Right hindlimb (tissue), 1 donor: ENCODE measurements around the gene GALNT12.
A peak's percentile ranks its signal among the peaks of the same experiment; 100 is the strongest.

Source experiments
- DNase-seq: peaks from one replicate; pipeline ENCODE4 v3.0.0-alpha.2; 2018

The GALNT12 gene

GRCh38 chr9:98882569-98882923, 75.1 kb downstream of the GALNT12 start:
- DNase-seq, result no peak

DNA sequence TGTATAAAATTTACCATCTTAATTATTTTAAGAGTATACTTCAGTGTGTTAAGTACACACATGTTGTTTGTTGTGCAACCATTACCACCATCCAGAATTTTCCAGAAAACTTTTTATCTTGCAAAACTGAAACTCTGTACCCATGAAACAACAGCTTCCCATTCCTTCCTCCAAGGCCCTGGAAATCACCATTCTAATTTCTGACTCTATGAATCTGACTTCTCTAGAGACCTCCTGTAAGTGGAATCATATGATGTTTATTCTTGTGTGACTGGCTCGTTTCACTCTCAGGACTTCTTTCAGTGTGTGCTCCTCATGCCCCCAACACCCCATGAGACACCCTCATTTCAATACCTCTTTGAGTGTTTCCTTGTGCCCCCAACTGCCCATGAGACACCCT, 75.8 kb downstream of the GALNT12 start:
- no peak for DNase-seq

- no peak for DNase-seq
These were observed 77.4 kb downstream of the GALNT12 start for GRCh38 chr9:98884849-98885248.

GRCh38 chr9:98885575-98886295, 78.3 kb downstream of the GALNT12 start:
- DNase-seq, result no peak

DNA sequence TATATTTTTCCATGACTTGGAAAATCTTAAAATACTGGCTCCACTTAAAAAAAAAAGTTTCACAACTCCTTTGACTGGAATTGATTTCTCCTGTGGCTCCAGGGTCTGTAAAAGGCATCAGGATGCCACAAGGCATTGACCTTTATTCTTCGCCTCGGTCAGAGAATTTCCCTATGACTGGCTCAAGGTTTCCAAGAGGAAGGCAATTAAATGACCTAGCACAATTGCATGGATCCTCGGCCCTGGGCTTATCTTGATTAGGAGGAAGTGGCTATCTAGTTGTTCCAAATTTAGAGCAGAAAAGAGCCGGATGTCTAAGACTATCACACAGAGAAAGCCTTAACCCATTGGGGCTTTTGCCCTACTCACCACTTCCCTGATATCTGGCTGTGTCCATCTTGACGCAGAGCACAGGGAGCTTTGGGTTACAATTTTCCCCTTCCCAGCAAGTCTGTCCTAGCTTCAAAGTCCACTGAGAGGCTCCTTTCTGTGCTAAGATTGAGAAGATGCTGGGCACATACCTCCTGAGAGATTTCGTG, 79.3 kb downstream of the GALNT12 start:
- no peak for DNase-seq

DNA sequence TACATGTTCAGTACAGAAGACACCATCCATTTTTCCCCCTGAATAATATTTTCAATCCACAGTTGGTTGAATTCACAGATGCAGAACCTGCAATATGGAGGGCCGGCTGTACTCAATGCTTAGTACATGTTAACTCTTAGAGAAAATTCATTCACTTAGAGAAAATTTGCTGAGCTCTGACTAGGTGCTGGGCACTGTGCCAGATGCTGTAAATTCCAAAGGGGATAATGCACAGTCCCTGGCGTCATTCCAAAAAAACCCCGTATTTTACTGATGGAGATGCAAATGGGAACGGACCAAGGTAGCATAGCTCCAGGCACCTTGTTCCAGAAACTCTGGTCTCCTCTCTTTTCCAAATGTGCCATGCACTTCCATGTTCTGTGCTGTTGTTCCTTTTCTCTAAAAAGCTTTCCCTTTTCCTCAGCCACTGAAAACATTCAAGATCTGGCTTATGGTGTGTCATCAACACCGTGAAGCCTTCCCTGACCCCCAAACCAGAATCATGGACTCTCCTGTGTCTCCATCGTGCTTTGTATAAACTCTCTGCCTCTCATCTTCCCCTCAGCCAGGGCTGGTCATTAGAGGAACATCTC, 80.5 kb downstream of the GALNT12 start:
- DNase-seq, result no peak

DNA sequence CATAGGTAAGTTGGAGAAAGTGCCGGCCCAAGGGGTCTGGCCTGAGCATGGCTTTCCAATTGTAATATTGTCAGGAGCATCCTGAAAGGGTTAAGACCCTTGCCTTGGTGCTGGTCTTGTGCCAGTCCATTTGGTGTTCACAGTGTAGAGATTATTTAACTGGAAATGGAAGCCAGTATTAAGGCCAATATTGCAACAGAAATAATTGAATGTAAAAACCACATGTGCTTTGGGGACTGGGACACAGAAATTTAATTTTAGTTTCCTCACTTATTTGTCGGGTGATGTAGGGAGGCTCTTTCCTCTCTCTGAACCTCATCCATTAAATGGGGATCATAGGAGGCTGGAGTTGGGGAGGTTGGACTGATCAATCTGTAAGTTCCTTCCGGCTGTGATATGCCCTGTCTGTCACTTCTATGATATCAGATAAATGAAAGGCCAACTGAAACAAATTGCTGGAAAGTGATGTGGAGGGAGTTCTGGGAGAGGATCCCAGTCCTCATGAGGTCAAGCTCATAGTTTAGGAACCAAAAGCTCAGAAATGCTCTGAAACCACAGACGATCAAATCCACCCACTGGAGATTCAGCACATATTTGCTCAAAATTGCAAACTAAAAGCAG, 81.4 kb downstream of the GALNT12 start:
- no peak for DNase-seq

DNA sequence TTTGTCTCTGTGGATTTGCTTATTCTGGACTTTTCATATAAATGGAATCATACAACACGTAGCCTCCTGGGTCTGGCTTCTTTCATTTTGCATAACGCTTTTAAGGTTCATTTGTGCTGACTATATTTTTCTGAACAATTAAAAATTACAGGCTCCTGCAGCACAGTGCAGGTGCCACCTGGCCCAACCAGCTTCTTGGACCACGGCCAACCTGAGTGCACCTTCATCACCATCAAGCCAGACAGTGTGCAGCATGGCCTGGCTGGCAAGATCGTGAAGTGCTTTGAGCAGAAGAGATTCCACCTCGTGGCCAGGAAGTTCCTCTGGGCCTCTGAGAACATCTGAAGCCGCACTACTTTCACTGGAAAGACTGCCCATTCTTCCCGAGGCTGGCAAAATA, 82.8 kb downstream of the GALNT12 start:
- DNase-seq, result no peak

DNA sequence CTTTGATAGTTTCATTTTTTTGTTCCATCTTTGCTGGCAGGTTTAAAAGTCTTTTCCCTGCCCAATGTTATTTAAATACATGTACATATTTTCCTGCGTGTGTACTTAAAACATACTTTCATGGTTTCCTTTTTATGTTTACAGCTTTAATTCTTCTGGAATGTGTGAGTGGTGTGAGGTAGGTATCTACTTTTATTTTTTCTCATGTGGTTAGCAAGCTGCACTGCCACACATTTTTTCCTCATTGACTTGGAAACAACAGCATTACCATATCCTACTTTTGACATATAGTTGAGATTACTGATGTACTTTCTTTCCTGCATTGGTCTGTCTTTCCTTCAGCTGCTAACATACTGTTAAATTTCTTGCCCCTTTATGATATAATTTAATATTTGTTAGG, 84.8 kb downstream of the GALNT12 start:
- no peak for DNase-seq

DNA sequence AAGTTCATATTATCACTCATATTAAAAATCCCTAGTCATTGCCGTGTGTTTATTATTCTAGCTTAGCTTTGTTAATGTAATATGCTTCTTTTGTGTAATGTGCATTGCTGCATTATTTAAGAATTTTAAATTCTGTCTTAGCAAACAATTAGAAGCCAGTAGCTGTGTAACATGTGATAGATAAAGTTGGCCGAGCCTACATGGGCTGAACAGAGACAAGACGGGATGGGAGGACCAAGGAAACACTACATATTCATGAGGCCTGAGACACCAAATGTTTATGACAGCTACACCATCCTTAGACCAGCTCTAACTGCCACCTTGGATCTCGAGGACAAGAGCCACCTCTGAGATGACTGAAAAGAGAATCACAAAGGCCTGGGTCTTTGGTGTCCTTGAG, 85.2 kb downstream of the GALNT12 start:
- no peak for DNase-seq

DNA sequence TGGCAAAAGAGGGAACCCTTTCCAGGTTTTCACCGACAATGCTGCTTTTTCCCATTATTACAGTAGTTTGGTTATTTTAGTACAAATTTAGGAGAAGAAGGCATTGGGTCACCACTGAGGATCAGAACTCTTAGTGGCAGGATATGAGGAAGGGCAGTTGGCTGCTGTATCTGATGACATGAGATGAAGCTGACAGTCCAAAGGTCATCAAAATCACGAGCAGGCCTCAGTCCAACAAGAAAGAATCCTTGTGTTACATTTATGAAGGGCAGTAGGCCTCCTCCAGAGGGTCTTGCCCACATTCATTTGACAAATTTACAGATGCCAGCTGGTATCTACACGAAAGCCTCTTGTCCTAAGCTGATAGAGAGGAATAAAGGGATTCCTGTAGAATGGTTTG, 86.7 kb downstream of the GALNT12 start:
- DNase-seq, result no peak

- no peak for DNase-seq
These were observed 87.3 kb downstream of the GALNT12 start for GRCh38 chr9:98894761-98895160.

- no peak for DNase-seq
These were observed 89.2 kb downstream of the GALNT12 start for GRCh38 chr9:98896632-98897031.

DNA sequence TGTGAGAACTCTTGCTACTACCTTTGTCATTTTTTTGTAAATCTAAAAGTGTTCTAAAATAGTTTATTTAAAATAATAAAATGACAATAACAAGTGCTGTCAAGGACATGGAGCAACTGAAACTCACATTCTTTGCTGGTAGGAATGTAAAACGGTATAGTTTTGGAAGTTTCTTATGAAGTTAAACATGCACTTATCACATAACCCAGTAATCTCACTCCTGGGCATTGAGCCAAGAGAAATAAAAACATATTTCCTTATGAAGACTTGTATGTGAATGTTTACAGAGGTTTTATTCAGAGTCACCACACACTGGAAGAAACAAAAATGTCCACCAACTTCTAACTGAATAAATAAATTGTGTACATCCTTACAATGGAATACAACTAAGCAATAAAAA, 90.3 kb downstream of the GALNT12 start:
- DNase-seq, result no peak

DNA sequence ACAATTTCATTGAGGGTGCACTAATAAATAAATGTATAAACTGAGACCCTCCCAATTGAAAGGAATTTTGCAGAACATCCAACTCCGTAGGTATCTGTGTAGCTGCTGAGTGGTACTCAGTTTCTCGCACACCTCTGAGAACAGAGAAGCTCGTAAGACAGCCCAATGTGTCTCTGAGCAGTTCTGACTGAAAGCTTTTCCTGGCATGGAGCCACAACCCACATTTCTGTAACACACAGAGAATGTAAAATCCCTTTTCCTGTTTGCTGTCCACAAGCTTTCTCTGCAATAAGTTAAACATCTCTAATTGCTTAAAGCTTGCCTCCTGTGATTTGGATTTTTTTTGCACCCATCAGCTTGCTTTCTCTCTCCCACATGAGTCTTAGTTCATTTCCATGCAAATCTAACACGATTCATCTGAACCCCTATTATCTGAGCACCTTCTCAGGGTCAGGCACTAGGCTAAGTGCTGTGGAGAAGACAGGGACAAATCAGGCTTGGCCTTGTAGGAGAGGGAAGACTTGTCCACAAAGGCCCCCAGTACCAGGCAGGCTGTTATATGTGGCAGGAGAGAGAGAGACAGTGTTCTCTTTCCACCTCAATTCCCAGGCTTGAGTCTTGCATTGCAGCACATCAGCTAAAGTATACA, 92.1 kb downstream of the GALNT12 start:
- DNase-seq, result peak; percentile 65
